GM21360 (cell line): ENCODE data around the gene CPPED1.

Experiments
- ATAC-seq: cut with Tn5 transposase; IDR thresholded peaks from one replicate; pipeline ENCODE4 v1.9.1; 2021; ENCODE audit warnings: mild to moderate bottlenecking, moderate library complexity; ENCODE audit not compliant: unreplicated experiment

CPPED1 gene

GRCh38 chr16:12740986-12741610 lies 62.6 kb downstream of the CPPED1 start:
- ATAC-seq = no peak

- no peak for ATAC-seq
Observed at GRCh38 chr16:12739738-12740137, 63.9 kb downstream of the CPPED1 start.

GRCh38 chr16:12737563-12737962 lies 66.1 kb downstream of the CPPED1 start:
- no peak for ATAC-seq

GRCh38 chr16:12735805-12736204 lies 67.9 kb downstream of the CPPED1 start:
- ATAC-seq = no peak

GRCh38 chr16:12732600-12732999 lies 71.1 kb downstream of the CPPED1 start:
- no peak for ATAC-seq

- ATAC-seq = no peak
Observed at GRCh38 chr16:12729448-12729847, 74.2 kb downstream of the CPPED1 start.

- no peak for ATAC-seq
Observed at GRCh38 chr16:12728469-12728868, 75.2 kb downstream of the CPPED1 start.

GRCh38 chr16:12724226-12724625 lies 79.5 kb downstream of the CPPED1 start:
- ATAC-seq = no peak

GRCh38 chr16:12723681-12724080 lies 80.0 kb downstream of the CPPED1 start:
- no peak for ATAC-seq

- ATAC-seq = no peak
Observed at GRCh38 chr16:12721841-12722421, 81.8 kb downstream of the CPPED1 start.

- ATAC-seq = no peak
Observed at GRCh38 chr16:12719972-12720371, 83.7 kb downstream of the CPPED1 start.

- no peak for ATAC-seq
Observed at GRCh38 chr16:12716658-12717057, 87.0 kb downstream of the CPPED1 start.

GRCh38 chr16:12709807-12710206 lies 93.9 kb downstream of the CPPED1 start:
- ATAC-seq = no peak

GRCh38 chr16:12708266-12708665 lies 95.4 kb downstream of the CPPED1 start:
- ATAC-seq = no peak

- ATAC-seq = no peak
Observed at GRCh38 chr16:12706628-12707027, 97.1 kb downstream of the CPPED1 start.

- ATAC-seq = no peak
Observed at GRCh38 chr16:12704492-12705111, 99.1 kb downstream of the CPPED1 start.

- ATAC-seq = no peak
Observed at GRCh38 chr16:12703935-12704334, 99.8 kb downstream of the CPPED1 start.

- no peak for ATAC-seq
Observed at GRCh38 chr16:12700161-12700560, 103.5 kb downstream of the CPPED1 start.

GRCh38 chr16:12699161-12699560 lies 104.5 kb downstream of the CPPED1 start:
- no peak for ATAC-seq

GRCh38 chr16:12697437-12697836 lies 106.2 kb downstream of the CPPED1 start:
- ATAC-seq = no peak

GRCh38 chr16:12695454-12695853 lies 108.2 kb downstream of the CPPED1 start:
- no peak for ATAC-seq

GRCh38 chr16:12690024-12690423 lies 113.7 kb downstream of the CPPED1 start:
- ATAC-seq = no peak
